GM08714 (cell line): ENCODE results near the gene RALGDS.
A peak's percentile ranks its signal among the peaks of the same experiment; 100 is the strongest.

Experiments used
- H3K4me3 ChIP-seq: fragments of 200-500 bp; sonication (Bioruptor generic); 2 replicates; pipeline ENCODE4 v1.5.1; 2014; ENCODE audit warnings: mild to moderate bottlenecking, low read length, inconsistent platforms
- ZNF274 ChIP-seq: IDR thresholded peaks from 2 replicates; pipeline ENCODE4 v1.6.1; 2012; ENCODE audit warnings: mild to moderate bottlenecking, low read depth, low read length

RALGDS gene

DNA sequence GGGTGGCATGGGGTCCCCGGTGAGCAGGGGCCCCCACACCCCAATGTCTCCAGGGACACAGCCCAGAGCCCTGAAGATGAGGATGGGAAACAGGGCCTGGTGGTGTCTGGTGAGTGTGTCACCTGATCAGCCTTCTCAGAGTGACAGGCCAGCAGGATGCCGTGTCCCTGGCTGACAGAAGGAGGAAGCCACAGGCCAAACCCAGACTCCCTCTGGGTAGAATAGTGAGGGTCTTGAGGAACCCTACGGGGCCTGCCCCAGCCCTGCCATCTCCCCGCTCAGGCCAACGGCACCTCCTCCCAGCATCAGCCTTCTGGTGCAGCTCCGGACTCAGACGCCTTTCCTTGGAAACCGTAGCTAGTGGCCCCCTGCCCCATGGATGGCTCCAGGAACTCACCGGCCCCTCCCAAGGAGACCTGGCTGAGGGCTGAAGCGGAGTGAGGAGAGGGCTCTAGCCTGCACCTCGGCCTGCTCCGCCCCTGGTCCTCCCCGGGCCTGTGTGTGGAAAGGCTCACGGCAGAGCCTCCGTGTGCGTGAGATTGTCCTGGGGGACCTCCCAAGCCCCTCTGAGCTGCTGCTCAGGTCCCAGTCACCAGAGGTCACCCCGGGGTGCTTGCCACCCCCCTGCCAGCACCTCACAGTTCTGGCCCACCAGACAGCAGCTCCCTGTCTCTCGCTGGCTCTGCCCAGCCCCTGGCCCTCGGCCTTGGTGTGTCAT, 6.0 kb downstream of the RALGDS start:
- TF ChIP-seq ZNF274, result no peak
- H3K4me3 ChIP-seq, result peak overlapping the region; percentile 6; the same call in 1 of the 2 replicates

DNA sequence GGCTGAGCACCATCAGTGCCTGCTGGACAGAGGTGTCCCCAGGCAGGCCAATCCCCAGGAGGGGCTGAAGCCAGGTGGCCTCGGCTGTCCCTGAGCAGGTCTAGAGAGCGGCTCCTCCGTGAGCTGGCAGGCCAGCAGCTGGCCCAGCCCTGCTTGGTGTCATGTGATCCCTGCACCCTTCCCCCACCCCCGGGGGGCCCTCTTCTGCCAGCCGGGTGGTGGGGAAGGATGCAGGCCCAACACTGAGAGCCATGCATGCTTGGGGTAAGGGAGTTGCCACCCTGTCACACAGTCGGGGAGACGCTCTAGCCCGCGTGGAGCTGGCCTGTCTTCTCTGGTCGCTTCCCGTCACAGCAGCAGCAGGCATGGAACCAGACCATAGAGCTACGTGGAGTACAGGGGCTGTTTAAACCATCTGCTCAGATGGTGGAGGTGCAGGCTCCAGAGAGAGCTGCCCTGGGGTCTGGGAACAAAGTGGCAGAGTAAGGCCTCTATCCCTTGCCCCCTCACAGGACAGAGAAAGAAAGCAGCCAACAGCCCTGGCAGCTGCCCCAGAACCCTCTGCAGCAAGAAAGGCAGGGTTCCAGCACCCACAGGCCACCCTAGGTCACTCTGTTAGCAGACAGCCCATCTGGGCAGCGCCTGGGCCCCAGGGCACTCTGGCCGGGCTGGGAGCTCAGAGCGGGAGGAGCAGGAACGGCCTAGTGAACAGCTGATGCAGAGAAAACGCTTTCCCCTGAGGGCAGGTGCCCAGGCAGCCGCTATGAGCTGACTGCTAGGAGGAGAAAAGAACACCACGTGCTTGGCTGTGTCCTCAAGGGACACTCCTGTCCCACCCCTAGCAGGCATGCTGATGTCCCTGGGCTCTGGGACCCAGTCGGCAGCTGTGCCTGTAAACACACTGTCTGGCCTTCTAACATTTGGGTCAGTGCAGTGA, 6.8 kb downstream of the RALGDS start:
- no peak for TF ChIP-seq ZNF274
- H3K4me3 ChIP-seq, result no peak overlapping the region; the same call in 1 of the 2 replicates

DNA sequence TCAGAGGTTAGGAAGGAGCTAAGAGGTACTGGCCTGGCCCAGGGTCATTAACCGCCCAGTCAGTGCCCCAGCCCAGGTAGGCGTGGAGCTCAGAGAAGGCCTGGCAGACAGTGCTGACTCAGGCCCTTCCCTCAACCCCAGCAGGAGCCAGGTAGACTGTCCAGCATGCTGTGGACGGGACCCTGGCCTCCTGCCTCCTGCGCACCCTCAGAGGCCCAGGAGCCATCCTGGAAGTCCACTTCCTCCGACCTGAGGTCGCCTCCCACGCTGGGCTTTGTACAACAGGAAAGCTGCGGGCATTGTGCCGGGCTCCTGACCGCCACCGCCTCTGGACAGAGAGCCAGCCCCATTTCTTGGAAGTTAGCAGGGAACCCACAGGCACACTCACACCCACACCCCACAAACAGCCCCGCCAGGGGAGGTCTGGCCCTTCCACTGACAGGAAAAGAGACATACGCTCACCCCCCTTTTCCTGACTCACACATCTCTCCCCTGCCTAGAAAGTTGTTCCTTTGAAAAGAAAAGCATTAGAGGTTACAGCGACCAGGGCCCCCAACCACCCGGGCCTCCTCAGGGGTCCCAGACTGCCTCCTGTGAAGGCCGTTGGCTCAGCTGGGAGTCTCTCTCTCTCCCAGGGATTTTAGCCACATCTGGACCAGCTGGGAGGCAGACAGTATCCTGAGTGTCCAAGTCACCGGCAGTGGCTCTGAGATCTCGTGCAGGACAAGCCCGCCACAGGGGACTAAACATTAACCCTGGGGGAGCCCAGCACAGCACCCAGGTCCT, 7.7 kb downstream of the RALGDS start:
- TF ChIP-seq ZNF274, result no peak
- no peak overlapping the region for H3K4me3 ChIP-seq

DNA sequence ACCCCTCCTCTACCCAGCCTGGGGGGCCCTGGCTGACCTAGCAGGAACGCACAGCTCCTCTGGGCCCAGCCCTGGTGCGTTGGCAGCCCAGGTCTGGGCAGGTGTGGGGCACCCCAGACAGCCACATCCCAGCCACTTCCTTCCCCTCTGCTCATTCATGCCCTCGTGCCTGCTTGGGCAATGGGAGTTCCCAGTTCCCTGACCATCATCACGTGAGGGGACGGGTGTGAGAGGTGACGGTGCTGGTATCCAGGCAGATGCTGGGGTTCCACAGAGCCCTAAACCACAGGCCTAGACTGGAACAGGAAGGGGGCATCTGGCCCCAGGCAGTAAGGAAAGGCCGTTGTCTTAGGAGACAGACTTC, 8.4 kb downstream of the RALGDS start:
- no peak overlapping the region for H3K4me3 ChIP-seq
- no peak for TF ChIP-seq ZNF274

DNA sequence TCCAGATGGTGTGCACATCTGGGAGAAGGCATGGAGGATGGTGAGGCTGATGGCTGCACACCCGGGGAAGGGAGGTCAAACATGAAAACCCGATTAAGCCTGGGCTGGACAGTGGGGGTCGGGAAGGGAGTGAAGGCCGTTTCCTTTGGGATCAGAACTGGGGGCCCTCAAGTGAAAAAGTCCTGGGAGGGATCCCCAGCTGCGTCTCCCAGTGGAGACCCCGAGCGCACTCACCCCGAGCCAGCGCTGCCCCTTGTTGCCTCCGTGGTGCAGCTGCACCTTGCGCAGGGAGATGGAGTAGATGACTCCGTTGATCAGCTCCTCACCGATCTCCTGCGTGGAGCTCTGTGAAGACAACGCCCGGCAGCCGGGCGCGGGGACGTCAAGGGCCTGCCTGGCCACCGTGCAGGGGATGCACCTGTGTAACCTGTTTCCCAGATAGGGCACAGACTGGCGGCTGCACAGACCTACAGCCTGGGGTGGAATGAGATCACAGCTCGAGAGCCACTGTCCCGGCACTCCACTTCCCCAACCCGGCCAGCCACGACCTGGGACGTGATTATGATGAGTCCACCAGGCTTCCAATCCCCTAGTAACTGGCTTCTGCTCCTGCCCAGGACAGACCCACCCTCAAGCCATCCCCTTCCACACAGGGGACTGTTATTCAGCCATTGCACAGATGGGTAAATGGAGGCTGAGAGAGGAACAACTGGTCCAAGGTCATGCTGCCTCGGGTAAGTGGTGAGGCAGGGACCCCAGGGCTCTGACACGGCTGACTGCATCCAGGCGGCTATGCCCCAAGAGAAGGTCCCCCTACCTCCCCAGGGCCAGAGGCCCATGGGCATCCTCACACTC, 9.0 kb downstream of the RALGDS start:
- H3K4me3 ChIP-seq, result no peak overlapping the region
- no peak for TF ChIP-seq ZNF274

DNA sequence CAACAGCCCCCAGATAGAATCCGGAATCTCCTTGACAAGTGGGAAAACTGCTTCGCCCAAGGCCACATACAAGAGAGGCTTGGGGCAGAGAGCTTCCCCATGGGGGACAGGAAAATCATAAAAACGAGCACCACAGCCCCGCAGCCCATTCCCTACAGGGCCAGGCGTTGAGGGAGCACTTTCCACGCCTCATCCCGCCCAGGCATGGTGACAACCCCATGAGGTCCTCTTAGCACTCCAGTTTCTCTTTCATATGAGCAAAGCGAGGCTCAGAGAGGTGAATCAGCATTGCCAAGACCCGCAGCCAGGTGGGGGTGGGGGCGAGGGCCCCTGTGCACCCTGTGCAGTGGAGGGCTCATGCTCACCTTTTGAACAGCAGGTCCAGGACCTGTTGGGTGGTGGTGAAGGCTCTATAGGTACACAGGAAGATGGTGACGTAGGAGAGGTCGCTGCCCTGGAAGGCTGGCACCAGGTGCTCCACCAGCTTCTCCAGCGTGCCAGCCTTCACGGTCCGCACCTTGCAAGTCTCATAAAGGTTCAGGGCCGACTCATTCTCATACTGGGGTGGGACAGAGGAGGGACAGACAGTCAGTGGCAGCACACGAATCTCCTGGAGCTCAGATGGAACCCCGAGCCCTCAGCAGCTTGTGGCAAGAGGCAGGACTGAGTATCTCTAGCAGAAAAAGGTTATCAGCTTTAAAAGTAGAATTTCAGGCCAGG, 10.9 kb downstream of the RALGDS start:
- no peak for TF ChIP-seq ZNF274

DNA sequence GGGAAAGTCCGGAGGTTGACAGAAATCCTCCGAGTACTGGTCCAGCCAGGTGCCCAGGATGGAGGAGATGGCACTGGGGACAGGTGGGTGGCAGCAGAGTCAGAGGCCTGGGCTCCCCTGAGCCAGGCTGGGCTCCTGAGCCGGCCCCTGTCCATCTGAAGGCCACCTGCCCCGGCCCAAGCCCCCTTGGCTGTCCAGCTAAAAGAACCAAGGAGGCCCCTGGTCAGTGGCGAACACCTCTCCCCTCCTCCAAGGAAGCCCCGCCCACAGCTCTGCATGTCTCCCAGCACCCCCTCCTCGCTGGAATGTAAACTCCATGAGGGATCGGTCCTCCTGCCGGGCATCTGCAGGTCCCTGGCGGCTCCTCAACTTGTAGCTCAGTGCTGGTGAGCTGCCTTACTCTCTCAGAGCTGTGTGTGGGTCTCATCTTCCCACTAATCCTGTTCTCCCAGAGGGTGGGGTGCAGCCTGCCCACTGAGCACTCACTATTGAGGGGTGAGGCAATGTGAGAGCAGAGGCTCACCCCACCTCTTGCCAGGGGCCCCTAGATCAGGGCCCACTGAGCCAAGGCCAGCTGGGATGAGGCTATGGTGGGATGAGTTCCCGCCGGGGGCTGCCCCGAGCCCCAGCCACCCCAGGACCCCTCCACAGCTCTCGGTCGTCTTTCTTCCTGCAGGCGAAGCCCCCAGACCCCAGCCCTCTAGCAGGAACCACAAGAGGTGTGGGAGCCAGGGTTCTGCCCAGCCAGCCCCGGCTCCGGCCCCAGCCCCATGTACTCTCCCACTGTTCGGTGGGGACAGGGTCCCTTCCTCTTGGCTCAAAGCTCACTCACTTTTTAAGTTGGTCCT, 12.0 kb downstream of the RALGDS start:
- no peak for TF ChIP-seq ZNF274

More for the DNA sequence above, 10.9 kb downstream of the RALGDS start:
- no peak overlapping the region for H3K4me3 ChIP-seq

DNA sequence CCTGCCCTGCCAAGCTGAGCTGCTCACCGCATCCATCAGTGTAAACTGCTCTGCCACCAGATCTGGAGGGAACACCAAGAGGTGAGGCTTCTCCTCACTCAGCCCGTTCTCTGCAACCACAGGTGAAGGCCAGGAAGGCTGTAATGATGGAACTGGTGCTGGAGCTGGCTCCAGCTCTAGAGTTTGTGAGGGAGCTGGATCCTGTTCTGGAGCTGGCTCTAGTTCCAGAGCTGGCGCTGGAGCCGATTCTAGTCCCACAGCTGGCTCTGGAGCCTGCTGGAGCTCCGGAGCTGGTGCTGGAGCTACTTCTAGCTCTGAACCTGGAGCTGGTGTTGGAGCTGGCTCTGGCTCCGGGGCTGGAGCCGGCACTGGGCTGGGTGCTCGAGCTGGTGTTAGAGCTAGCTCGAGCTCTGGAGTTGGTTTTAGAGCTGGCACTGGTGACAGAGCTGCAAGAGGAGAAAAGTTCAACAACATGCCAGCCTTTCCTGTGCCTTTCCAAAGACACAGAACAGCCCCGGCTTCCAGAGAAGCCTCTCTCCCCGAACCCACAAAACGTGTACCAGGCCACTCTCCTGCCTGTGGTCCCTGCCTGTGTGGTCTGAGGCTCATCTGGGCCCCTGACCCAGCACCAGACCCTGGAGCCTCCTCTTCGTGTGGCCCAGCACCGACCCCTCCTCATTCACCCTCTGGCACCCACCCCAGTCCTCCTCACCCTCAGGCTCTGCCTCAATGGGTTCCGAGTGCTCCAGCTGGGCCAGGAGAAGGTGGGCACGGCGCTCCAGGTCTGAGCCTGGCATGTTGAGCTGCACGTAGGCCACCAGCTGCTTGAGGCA, 12.9 kb downstream of the RALGDS start:
- no peak for TF ChIP-seq ZNF274
- H3K4me3 ChIP-seq, result no peak overlapping the region

More for the DNA sequence above, 12.0 kb downstream of the RALGDS start:
- H3K4me3 ChIP-seq, result no peak overlapping the region

DNA sequence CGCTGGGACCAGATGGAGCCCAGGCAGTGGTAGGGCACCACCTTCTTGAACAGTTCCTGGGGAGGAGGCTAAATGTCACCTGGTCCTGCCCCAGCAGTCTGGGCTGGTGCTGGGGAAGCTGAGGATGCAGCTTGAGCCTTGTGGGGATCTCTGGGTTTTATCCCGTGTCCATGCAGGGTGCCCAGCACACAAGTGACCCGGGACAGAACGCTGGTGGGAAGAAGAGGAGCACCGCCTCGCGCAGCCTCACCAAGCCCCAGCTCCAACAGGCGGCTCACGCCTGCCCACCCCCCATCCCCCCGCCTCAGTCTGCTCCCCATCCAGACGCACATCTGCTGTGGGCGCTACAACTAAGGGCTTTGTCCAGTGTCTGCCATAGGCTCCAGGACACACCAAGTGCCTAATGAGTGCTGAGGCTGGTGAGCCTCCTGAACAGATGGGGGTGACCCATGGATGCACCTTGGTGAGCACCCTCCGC, 13.8 kb downstream of the RALGDS start:
- TF ChIP-seq ZNF274, result no peak
- no peak overlapping the region for H3K4me3 ChIP-seq

DNA sequence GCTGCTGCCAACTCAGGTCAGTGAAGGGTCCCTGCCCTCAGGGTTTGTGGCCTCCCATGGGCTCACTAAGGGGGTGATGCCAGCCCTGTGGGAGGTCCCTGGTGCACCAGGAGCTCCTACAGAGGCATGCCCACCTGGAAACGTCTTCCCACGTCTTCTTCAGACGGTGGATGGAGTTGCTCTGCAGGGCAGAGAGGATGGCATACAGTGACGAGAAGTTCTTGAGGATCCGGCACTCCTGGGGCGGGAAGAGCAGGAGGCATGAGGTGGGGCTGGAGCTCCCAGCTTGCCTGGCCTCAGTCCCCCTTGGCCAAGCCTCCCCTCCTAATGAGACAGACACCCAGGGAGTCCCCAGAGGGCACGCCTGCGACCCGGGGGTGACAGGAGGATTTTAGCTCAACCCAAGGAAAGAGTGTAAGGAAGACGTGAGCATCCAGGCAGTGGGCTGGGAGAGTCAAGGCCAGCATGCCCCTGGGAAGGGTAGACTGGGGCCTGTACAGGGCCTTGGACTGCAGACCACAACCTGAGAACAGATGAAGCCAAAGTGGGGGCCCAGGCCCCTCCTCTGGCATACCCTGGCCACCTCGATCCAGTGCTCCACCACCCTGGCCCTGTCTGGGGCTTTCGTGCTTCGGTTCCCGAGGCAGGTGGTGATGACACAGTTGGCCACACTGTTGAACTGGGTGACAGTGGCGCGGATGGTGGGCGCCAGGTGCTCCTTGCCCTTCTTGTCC, 14.4 kb downstream of the RALGDS start:
- no peak for TF ChIP-seq ZNF274
- no peak overlapping the region for H3K4me3 ChIP-seq

DNA sequence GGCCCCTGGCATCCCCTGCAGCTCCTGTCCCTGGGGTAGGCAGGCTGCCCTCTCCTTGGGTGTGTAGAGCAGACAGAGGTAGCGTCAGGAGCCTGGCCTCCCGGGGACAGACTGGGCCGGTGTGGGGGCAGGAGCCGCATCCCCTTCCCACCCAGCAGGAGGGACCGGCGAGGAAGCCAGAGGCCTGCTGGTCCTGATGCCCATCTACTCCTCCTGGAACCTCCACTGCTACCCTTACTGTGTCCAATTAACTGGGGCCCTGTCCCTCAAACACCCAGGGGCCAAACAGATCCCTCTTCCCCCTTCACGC, 15.6 kb downstream of the RALGDS start:
- H3K4me3 ChIP-seq, result no peak overlapping the region
- TF ChIP-seq ZNF274, result no peak
